ENCODE data around the gene TSC22D3.

Gene TSC22D3

DNA sequence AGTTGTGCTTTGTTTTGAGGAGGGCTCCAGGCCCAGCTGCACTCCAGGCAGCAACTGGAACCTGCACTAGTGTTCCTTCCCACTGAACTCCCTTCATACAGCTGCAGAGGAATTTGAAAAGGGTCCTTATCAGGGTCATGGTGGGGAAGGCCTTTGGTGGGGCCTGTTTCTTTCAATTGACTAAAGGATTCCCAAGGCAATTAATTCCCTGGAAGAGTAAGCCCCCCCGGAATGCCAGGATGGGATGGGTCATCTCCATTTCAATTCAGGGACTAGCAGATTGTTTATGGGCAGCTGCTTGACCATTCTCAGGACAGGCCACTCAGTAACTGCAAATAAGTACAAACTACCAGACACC lies 45.3 kb downstream of the TSC22D3 start:
- DNase-seq, result no peak

DNA sequence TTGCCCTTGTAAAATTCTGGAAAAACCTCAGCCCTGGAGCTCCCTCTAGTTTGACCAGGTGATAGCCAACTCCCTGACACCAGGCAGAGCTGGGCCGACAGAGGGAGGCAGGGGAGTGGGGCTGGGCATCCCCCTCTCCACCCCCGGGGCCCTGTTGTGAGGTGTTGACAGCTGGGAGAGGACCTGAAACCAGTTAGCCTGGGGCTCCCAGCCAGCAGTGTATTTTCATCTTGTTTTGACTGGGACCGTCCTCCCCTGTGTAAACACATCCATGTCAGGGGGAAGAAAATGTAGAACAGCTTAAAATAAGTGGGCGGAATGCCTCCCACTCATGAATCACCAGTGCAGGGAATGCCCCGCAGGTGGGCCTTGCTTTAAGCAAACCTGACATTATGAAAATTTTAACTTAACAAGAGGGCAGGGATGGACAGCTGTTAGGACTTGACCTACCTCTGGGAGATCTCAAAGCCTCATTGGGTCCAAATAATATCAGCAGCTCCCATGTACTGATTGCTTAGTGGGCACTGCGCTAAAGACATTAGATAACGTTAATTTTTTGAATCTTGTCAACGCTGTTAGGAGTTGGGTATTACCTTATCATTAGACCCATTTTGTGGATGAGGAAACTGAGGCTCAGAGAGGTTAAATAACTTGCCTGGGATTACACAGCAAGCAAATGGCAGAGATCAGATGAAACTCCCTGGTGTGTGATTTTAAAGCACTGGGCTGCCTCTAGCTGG lies 45.9 kb downstream of the TSC22D3 start:
- no peak for DNase-seq

DNA sequence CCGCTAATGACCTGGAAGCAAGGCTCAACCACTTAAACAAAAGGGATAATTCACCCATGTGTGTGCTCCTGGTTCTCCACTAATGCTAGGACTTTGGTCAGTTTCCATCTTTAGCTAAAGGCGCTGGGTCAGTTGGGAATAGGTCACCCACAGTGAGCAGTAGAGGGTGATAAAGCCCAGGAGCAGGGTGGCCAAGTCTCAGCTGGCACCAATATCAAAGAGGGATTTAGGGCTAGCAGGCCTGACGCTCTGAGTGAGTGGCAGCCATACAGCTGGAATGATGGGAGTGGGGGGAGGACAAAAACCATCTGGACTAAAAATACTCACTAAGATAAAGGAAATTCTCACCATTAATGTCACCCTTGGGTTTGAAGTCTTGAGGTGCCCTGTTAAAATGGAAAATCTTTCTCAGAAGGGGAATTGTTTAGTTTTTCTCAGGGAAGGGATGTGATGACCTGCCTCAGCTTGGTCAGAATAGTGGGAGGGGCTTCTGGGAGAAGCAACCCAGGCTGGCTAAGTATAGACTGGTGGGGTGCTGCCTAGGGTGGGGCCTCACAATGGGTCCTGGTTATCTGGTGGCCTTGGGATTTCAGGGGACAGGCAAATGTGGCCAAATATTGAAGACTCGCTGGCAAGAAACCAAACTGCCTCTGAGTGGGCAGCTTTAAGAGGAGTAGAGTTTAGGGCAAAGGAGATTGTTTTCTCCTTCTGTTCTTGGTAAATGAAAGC lies 47.1 kb downstream of the TSC22D3 start:
- DNase-seq, result no peak

DNA sequence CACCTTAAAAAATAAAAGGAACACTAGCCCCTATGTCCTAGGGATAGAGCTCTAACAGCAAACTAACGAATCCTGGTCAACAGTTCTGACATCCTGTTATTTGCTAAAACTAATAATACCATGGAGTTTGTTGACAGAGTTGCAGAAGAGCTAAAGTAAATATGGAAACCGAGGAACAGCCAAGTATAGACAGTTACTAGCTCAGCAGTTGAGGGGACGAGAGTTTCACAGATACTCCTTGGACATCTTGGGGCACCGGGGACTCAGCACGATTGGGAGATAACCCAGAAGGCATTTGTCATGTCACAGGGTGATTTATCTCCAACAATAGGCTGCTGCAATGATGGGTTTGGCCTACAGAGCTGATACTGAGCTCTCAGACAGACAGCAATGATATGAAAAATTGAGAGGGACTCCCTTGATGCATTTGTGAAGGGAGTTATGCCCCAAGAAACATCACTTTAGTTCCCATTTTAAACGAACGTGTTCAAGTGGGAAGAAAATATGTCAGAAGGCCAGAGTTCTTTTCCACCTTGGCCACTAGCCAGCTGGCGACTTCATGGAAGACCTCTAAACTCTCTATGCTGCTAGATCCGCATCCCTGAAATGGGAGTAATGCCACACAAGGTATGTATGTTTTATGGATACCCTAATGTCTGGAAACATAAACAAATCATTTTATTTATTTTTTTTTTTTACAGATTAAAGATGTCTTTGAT lies 48.6 kb downstream of the TSC22D3 start:
- DNase-seq, result no peak

DNA sequence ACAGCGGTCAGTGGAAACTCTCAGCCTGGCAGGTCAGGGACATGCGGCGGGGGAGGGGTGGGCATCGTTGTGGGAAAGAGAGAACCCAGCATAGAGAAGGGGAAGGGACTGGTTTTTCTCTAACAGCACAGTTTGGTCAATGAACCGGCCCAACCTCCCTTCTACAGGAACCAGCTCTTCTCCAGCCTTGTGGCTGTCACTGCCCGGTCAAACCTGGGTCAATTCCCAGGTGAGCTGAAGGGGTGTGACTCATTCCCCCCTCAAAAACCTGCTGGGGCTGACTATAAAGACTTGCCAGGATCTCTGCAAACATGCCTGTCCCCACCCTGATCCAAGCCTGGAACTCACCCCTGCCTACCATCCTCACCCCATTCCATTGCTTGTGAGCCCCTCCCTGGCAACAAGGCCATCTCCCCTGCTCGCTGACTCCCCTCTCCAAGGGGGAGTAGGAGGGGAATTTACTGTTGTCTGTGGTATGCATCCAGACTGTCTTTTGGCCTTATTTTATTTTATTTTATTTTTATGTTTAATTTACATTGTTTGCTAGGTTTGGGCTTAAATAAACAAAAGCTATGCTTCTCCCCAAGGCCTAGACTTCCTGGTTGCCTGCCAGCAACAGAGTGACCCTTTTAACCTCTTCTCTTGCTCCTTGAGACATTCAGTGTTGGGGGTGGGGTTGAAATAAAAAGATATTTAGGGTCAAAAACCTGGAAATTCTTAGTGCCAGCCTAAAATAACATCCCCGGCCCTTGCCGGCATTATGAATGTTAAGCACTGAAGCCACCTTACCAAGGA lies 49.6 kb downstream of the TSC22D3 start:
- DNase-seq, result no peak

DNA sequence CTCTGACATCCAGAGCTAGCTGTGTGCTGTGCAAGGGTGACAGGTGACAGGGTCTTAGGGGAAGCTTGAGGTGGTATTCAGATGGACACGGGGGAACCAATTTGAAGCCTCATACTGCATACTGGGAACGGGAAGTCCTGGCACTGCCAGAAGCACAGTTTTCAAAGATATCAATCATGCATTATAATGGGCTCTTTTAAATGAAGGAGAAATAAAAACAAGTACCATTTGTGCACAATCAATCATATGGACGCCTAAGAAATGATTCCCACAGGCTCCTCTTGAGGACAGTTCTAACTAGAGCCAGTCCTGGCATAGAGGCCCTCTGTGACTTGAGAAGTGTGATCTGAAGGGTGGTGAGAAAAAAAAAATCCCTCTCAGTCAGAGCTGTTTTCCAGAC lies 50.9 kb downstream of the TSC22D3 start:
- no peak for DNase-seq

DNA sequence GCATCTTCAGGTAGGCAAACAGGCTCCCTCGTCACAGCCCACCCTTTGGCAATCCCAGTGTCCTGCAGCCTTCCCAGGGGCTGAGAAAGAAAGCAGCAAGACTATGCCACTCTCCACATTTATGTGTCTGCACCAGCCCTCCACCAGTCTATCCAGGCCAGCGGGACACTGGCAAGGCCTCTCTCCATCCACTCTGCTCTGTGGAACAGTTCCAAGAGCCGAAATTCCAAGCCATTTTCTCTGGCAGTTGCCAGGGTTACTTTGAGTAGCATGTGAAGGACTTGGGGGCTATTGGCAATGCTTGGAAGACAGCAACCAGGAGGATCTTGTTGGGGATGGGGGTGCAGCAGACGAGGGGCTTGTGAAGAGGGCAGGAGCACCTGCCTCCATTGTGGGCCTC lies 52.1 kb downstream of the TSC22D3 start:
- DNase-seq, result no peak

DNA sequence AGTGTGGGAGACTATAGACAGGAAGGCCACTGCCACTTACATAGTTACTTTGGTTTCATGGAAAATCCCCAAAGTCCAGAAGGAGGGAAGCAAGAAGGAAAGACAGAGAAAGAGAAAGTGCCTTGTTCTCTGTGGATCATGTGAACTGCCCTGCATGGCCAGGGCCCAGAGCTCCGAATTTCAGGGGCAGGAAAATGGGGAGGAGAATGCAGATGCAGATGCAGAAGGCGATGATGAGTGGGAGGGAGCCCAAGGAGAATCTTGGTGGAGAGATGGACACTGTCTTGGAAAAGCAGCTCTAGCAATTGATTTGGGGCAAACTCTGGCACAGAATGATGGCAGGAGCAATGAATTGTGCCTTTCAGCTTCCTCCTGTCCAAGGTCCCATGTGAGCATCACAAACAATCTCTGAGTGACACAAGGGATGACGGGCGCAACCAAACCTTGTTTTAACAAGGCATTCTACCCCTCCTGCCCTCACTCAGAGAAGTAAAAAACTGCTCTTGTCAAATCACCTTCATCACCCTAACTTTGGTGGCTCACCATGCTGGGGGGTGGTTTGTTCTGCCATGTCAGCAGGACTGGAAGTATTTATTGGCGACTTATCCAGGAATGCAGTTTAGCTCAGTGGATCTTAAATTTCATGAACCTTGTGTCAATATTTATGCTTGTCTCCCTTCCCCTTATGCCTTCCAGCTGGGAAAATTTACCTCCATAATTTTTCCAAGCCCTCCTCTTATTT lies 53.5 kb downstream of the TSC22D3 start:
- DNase-seq, result no peak

DNA sequence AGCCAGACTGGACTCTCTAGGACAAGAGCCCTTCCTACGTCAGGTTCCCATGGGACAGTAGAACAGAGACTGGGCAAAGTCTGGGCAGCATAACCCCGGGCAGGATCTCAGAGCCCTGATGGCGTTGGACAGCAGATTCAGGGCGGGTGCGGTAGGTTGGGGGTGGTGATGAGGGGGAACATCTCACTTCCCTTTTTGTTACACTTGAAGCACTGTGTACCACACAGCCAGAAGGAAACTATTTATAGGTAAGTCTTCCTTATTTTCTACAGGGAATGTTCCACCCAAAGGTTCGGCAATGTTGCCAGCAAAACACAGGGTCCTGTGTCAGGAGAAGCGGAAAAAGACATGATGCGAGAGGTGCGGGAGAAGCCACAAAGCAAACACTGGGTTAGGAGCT lies 54.3 kb downstream of the TSC22D3 start:
- no peak for DNase-seq

DNA sequence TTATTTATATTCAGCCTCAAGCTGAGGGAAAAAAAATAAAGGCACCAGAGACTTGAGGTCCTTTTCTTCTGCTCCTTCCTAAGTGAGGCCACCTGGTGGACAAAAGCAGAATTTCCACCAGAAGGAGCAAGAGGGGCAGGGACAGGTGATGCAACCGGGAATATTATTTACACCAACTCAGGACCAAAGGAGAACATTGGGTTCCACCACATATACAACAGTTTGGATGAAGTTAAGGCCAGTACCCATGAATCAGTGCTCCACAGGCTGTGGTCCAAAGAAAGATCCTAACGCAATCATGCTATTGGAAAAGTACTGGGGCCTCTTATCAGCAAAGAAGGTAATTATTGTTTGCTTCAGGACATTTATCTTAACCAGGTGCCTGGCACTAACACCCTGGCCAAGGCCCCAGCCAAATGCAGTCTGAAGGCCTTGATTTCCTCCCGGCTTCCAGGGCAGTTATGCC lies 57.4 kb downstream of the TSC22D3 start:
- peak in 4 of 5 experiments; percentile 47 to 72 (median 60) for DNase-seq

DNA sequence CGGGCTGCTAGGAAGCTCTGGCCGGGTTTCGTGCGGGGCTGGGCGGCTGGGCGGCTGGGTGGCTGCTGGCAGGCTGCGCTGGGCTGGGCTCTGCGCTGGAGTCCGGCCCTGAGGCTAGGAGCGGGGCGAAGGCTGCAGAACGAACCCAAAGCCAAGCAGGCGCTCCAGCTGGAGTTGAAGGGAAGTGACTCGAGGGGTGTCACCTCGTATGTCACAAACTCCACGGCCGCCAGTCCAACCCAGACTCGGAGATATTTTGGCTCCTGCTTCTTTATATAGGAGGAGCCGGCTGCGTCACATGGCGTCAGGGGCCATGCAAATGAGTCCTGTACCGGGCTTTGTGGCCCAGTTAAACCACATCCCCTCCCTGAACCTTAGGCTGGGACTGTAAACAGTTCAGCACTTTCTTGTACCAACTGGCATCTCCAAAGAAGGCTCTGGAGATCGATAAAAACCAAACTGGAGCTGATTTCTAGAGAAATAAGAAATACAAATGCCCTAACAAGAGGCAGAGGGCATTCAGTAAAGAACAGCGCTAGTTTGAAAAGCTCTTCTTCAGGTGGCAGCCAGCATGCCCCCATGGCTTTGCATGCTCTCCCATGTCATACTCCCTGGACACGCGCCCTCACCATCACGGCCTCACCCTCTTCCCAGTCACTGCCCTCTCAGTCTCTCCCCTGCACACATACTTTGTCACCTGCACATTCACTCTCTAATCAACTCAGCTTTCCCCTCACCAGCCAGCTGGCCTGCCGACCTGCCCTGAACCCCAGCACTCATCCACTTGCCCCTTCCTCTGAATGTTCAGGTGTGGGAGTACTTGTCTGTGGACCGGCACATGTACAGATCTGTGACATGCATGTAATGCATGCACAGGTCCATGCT lies 58.5 kb downstream of the TSC22D3 start:
- peak; percentile 69 to 95 (median 83) for DNase-seq

DNA sequence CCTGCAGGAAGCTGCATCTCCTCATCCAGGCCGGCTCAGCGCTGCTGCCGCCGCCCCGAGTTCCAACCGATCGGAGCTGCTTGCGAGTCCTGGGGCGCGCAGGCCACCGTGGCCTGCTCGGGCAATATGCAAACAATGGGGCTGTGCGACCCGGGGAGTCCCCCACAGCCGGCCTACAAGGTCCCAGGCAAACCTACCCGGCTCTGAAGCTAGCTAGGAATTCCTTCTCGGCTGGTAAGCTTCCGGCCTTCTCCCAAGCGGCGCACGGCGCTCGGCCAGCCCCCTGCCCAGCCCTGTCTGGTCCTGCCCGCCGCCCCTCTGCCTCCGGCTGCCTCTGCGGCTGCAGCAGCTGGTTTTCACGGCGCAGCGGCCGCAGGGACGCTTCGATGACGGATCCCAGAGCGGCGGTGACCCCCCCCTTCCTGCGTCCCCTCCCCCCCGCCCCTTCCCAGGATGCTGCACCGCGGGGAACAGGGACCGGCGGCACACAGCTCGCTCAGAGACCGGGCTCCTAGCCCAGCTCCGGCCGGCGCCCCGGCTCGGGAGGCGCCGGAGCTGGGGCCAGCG lies 59.4 kb downstream of the TSC22D3 start:
- peak in 3 of 5 experiments; percentile 8 to 35 (median 33) for DNase-seq

DNA sequence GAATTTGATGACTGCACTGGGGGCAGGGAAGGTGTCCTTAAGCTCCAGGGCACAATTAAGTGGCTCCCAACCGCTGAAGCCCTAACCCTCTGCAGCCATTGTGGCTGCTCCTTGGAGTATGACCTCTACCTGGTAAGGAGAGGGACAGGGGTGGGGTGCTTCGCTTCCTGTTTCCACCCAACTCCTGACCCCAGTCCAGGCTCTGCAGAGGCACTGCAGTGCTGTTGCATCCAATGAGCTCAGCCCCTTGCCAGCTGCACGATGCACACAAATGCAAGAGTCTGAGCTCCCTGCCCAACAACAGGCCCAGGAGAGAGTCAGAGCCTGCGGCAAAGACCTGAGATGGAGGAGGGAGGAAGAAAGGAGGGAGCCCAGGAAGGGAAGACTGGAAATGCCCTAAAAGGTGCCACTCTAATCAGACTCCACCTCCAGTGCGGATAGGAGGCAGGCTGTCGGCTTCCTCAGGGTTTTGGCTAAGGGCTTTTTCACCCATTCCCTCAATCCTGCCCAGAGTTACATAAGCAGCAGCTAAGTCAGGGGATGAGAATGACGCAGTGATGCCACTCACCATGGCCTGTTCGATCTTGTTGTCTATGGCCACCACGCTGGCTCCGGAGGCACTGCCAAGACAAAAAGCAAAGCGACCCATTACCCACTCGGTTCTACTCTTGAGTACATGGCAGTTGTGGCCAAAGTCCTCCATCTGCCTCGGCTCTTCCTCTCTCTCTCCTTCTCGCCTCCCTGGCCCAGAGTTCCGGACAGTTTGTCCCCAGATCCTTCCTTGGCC lies 60.1 kb downstream of the TSC22D3 start:
- peak in 3 of 5 experiments; percentile 6 to 41 (median 13) for DNase-seq

DNA sequence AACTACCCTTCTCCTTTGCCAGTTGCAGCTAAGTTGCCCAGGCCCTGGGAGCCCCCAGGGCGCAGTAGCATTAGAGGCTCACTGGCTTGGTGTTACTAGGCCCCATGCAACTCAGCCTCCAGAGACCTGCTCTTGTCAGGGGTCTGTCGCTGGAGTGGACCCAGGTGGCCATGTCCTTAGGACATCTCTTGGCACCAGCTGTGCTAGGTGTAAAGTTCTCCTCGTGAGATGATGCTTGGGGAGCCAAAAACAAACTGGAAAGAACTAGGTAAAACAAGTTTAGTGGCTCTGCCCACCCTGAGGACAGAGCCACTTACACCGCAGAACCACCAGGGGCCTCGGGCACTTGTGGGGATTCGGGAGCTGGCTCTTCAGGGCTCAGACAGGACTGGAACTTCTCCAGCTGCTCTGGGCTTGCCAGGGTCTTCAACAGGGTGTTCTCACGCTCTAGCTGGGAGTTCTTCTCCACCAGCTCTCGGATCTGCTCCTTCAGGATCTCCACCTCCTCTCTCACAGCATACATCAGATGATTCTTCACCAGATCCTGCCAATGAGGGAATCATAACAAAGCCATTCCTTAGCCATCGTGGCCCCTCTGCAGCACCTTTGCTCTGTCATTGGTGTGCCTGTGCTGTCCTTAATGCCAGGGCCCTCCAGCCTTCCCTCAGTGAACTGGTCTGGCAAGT lies 61.2 kb downstream of the TSC22D3 start:
- DNase-seq, result peak in 1 of 5 experiments; percentile 26

DNA sequence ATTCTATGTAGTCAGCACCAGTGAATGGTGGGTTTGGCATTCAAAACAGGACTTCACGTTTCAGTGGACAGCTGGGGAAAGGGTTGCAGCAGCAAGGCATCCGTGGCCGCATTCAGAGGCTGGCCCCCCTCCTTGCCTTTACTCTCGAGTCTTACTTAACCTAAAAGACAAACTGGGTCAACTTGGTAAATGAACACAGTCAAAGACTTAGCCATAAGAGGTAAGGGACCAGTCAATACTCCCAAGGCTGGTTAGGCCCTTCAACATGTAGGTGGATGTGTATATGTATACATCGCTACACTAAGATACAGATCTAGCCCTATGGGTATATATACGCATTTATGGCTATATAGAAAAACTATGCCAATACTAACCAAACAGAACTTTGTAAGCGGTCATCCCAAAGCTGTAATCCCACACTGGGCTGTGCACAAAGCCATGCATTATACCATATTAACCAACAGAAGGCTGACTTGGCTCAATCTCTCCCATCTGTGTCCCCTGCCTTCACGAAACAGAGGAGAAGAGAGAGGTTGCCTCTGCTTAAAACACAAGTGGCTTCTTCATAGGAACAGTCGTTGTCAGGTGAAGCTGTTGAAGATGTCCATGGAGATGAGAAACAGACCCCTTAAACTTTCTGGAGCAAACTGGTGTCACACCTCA lies 61.9 kb downstream of the TSC22D3 start:
- peak in 2 of 5 experiments; percentile 24 to 45 for DNase-seq

DNA sequence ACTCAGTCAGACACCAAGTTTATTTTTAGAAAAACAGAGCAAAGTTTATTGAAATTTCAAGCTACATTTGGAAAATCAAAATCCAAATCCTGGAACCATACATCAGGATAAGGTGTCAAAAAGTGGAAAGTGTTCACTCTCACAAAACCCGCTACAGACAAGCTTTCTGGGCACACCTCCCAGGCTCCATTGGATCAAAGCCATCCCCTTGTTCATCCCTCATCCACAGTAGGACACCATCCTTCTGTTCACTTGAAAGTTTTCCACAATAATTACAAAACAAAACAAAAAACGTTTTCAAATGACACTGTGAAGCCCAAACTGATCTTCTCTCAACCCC lies 62.4 kb downstream of the TSC22D3 start:
- DNase-seq, result peak in 1 of 5 experiments; percentile 5

DNA sequence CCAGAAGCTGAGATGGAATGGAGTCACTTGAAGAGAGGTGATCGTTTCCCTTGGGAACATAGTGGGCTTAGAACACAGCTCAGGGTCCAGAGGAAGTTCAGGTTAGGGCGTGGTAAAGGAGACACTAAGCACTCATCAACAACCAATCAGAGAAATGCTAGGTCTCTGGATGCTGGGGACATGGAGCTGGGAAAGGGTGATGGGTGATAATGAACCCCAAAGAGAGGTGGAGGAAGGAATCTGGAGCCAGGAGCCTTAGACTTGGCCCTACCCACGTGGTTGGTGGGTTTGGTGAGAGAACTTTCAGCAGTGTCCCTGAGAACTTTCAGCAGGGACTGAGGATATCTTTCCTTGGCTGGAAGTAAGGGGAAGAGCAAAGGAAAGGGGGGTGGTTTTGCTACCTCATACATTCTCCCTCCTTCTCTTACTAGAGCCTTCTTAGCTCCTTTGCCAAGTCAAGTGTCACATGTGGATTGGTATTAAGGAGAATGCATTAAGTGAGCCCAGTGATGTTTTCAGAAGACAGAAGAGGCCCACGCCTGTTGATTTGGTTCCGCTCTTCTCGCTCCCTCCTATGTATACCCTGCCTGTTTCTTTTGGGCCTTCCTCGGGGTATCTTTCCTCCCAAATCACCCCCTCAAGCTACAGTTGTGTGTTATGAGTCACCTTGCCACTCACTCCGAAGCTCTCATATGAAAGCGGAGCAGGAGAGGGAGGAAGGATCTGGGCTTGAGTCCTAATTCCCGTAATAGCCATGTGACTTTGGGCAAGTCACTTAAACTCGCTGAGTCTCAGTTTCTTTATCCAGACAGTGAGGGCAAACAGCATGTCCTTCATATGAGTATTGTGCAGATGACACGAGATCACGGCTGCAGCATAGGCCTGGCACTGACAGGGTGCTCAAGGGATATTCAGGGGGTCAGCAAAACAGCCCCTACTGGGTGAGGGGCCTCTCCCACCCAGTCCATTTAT lies 63.1 kb downstream of the TSC22D3 start:
- DNase-seq, result peak in 3 of 5 experiments; percentile 28 to 64 (median 39)

All from T-helper 2 cell (primary cell).